NCI-H526 (cell line): ENCODE results near the gene DAGLA.

ENCODE experiments used
- DNase-seq, 2 experiments: peaks; one replicate each; lab custom pipeline; 2025; lab: John Stamatoyannopoulos, UW

Gene DAGLA

GRCh38 chr11:61710019-61710418 lies 29.8 kb downstream of the DAGLA start:
- DNase-seq: no peak

GRCh38 chr11:61711037-61711436 lies 30.8 kb downstream of the DAGLA start:
- DNase-seq: no peak

- DNase-seq: no peak
Observed at GRCh38 chr11:61711498-61711897, 31.3 kb downstream of the DAGLA start.

- no peak for DNase-seq
Observed at GRCh38 chr11:61712314-61712713, 32.1 kb downstream of the DAGLA start.

- DNase-seq: no peak
Observed at GRCh38 chr11:61712846-61713245, 32.7 kb downstream of the DAGLA start.

GRCh38 chr11:61713464-61713863 lies 33.3 kb downstream of the DAGLA start:
- DNase-seq: no peak

- no peak for DNase-seq
Observed at GRCh38 chr11:61713906-61714305, 33.7 kb downstream of the DAGLA start.

- no peak for DNase-seq
Observed at GRCh38 chr11:61714316-61714715, 34.1 kb downstream of the DAGLA start.

- no peak for DNase-seq
Observed at GRCh38 chr11:61714916-61715315, 34.7 kb downstream of the DAGLA start.

- no peak for DNase-seq
Observed at GRCh38 chr11:61715867-61716266, 35.7 kb downstream of the DAGLA start.

- DNase-seq: no peak
Observed at GRCh38 chr11:61716478-61717285, 36.5 kb downstream of the DAGLA start.

- no peak for DNase-seq
Observed at GRCh38 chr11:61717286-61718033, 37.3 kb downstream of the DAGLA start.

GRCh38 chr11:61718046-61718531 lies 37.9 kb downstream of the DAGLA start:
- no peak for DNase-seq

- DNase-seq: no peak
Observed at GRCh38 chr11:61718621-61719302, 38.6 kb downstream of the DAGLA start.

GRCh38 chr11:61719978-61720377 lies 39.8 kb downstream of the DAGLA start:
- DNase-seq: no peak

GRCh38 chr11:61720597-61720996 lies 40.4 kb downstream of the DAGLA start:
- DNase-seq: no peak

- no peak for DNase-seq
Observed at GRCh38 chr11:61724437-61724836, 44.2 kb downstream of the DAGLA start.

- no peak for DNase-seq
Observed at GRCh38 chr11:61725781-61726231, 45.6 kb downstream of the DAGLA start.

GRCh38 chr11:61726775-61727174 lies 46.6 kb downstream of the DAGLA start:
- DNase-seq: no peak

GRCh38 chr11:61727401-61727811 lies 47.2 kb downstream of the DAGLA start:
- DNase-seq: no peak

- DNase-seq: no peak
Observed at GRCh38 chr11:61728066-61728939, 48.1 kb downstream of the DAGLA start.

GRCh38 chr11:61728940-61729219 lies 48.7 kb downstream of the DAGLA start:
- no peak for DNase-seq
